H1 (cell line): ENCODE results near the gene FRAT2. TPM values are rescaled to one million over a fixed set of nuclear protein-coding genes. Genes with fewer than 3 reads are reported as not detected.
A peak's percentile ranks its signal among the peaks of the same experiment; 100 is the strongest.

Experiments used
- CTCF ChIA-PET: fragments of 300-600 bp; sonication (Branson Sonifier 250); formaldehyde crosslinking; loops from one replicate; lab custom pipeline; 2021; ENCODE audit not compliant: partially characterized antibody; lab: Charles Lee
- POLR2A ChIA-PET: fragments of 300-600 bp; sonication (Branson Sonifier 250); formaldehyde crosslinking; loops from one replicate; lab custom pipeline; 2021; ENCODE audit warnings: inconsistent platforms; ENCODE audit not compliant: partially characterized antibody; lab: Charles Lee
- DNase-seq, 2 experiments: peaks; one replicate each; pipeline versions ENCODE4 v3.0.0 to v3.0.0-alpha.2; 2010 to 2022; ENCODE audit warnings: low spot score in 2 of 2, low read depth in 1 of 2, mixed read lengths in 1 of 2
- FAIRE-seq: peaks from 2 replicates; lab custom pipeline; 2011; peaks lifted over from hg19 to GRCh38; lab: Jason Lieb, UNC
- H2AFZ ChIP-seq: 2 replicates; pipeline ENCODE4 v1.8.1; 2012; ENCODE audit warnings: low read length, inconsistent platforms
- H2AK5ac ChIP-seq: 2 replicates; pipeline ENCODE4 v1.6.1; 2013; ENCODE audit warnings: low read depth, low read length
- H2BK120ac ChIP-seq: replicated peaks from 2 replicates; pipeline ENCODE3; 2013; ENCODE audit warnings: low read depth, low read length, inconsistent platforms
- H2BK12ac ChIP-seq: 2 replicates; pipeline ENCODE4 v1.6.1; 2013; ENCODE audit warnings: low read depth, low read length
- H2BK15ac ChIP-seq: 2 replicates; pipeline ENCODE4 v1.6.1; 2013; ENCODE audit warnings: low read length
- H2BK20ac ChIP-seq: 2 replicates; pipeline ENCODE4 v1.6.1; 2013; ENCODE audit warnings: low read length
- H2BK5ac ChIP-seq: 2 replicates; pipeline ENCODE4 v1.6.1; 2013; ENCODE audit warnings: low read depth, low read length
- H3K14ac ChIP-seq: 2 replicates; pipeline ENCODE4 v1.6.1; 2013; ENCODE audit warnings: inconsistent platforms; ENCODE audit not compliant: insufficient read length
- H3K18ac ChIP-seq: 2 replicates; pipeline ENCODE4 v1.6.1; 2013; ENCODE audit warnings: low read length; ENCODE audit errors: extremely low read depth
- H3K23ac ChIP-seq: 2 replicates; pipeline ENCODE4 v1.6.1; 2013; ENCODE audit warnings: inconsistent platforms; ENCODE audit not compliant: insufficient read length
- H3K23me2 ChIP-seq: 2 replicates; pipeline ENCODE4 v1.6.1; 2013; ENCODE audit warnings: low read depth, low read length
- H3K27ac ChIP-seq: 2 replicates; pipeline ENCODE4 v1.6.1; 2011; ENCODE audit warnings: low read depth, low read length, inconsistent platforms
- H3K27me3 ChIP-seq, 4 experiments: replicated peaks in 1 of 4; 1 replicate in 1 of 4; 2 replicates in 3 of 4; pipeline versions ENCODE4 v1.6.1 to v1.8.1; 2011 to 2013; ENCODE audit warnings: low read length in 3 of 4, mild to moderate bottlenecking in 3 of 4, inconsistent platforms in 2 of 4, mixed read lengths in 2 of 4, moderate library complexity in 1 of 4; ENCODE audit not compliant: control insufficient read depth in 3 of 4, insufficient read depth in 3 of 4; ENCODE audit errors: extremely low read depth in 1 of 4
- H3K36me3 ChIP-seq, 4 experiments: 2 replicates each; pipeline versions ENCODE4 v1.6.1 to v1.8.1; 2011 to 2013; ENCODE audit warnings: mild to moderate bottlenecking in 4 of 4, low read length in 3 of 4, moderate library complexity in 2 of 4, control low read depth in 1 of 4, inconsistent platforms in 1 of 4; ENCODE audit not compliant: insufficient read depth in 4 of 4, control insufficient read depth in 2 of 4
- H3K4ac ChIP-seq: replicated peaks from 2 replicates; pipeline ENCODE3; 2013; ENCODE audit warnings: low read length, low read depth, mixed read lengths, inconsistent platforms; ENCODE audit not compliant: insufficient read length
- H3K4me1 ChIP-seq, 4 experiments: replicated peaks in 1 of 4; 1 replicate in 1 of 4; 2 replicates in 3 of 4; pipeline versions ENCODE4 v1.6.1 to v1.8.1; 2011 to 2013; ENCODE audit warnings: low read length in 3 of 4, inconsistent platforms in 2 of 4, mixed read lengths in 1 of 4; ENCODE audit not compliant: insufficient read depth in 4 of 4, control insufficient read depth in 3 of 4
- H3K4me2 ChIP-seq, 2 experiments: 2 replicates each; pipeline versions ENCODE4 v1.6.1 to v1.8.1; 2011 to 2013; ENCODE audit warnings: low read depth in 2 of 2, low read length in 2 of 2, control low read depth in 1 of 2, inconsistent platforms in 1 of 2, mild to moderate bottlenecking in 1 of 2; ENCODE audit not compliant: insufficient read depth in 1 of 2
- H3K4me3 ChIP-seq, 4 experiments: fragments of 200-600, 300-600 bp in 1 of 4; sonication (generic), shearing (Covaris generic), sonication (Bioruptor Twin) in 1 of 4; 2 replicates each; pipeline versions ENCODE4 v1.5.1 to v1.8.1; 2011 to 2016; ENCODE audit warnings: low read length in 4 of 4, low read depth in 3 of 4, control low read depth in 2 of 4, inconsistent platforms in 2 of 4, mild to moderate bottlenecking in 2 of 4, mixed read lengths in 1 of 4, moderate library complexity in 1 of 4; ENCODE audit not compliant: insufficient read depth in 2 of 4; ENCODE audit errors: extremely low read depth in 1 of 4
- H3K56ac ChIP-seq: replicated peaks from 2 replicates; pipeline ENCODE3; 2013; ENCODE audit warnings: low read depth, mild to moderate bottlenecking, mixed read lengths, low read length, inconsistent platforms; ENCODE audit not compliant: insufficient read length
- H3K79me1 ChIP-seq: 2 replicates; pipeline ENCODE4 v1.6.1; 2013; ENCODE audit warnings: low read depth, low read length, control low read depth
- H3K79me2 ChIP-seq, 2 experiments: 2 replicates each; pipeline versions ENCODE4 v1.6.1 to v1.8.1; 2012 to 2013; ENCODE audit warnings: low read length in 2 of 2, mild to moderate bottlenecking in 2 of 2, inconsistent platforms in 1 of 2; ENCODE audit not compliant: insufficient read depth in 2 of 2, control insufficient read depth in 1 of 2
- H3K9ac ChIP-seq, 4 experiments: replicated peaks in 1 of 4; 1 replicate in 1 of 4; 2 replicates in 3 of 4; pipeline versions ENCODE4 v1.6.1 to v1.8.1; 2011 to 2013; ENCODE audit warnings: low read depth in 3 of 4, low read length in 3 of 4, control low read depth in 2 of 4, mild to moderate bottlenecking in 2 of 4, moderate library complexity in 2 of 4, inconsistent platforms in 1 of 4; ENCODE audit errors: extremely low read depth in 1 of 4
- H3K9me3 ChIP-seq, 2 experiments: 2 replicates each; pipeline versions ENCODE4 v1.6.1 to v1.8.1; 2012 to 2013; ENCODE audit warnings: mild to moderate bottlenecking in 2 of 2, moderate library complexity in 2 of 2, control low read depth in 1 of 2, inconsistent platforms in 1 of 2, low read depth in 1 of 2, low read length in 1 of 2, mixed read lengths in 1 of 2; ENCODE audit not compliant: insufficient read depth in 2 of 2
- H4K20me1 ChIP-seq, 2 experiments: replicated peaks in 1 of 2; 2 replicates each; pipeline versions ENCODE3 to v1.8.1; 2011 to 2013; ENCODE audit warnings: inconsistent platforms in 2 of 2, low read length in 2 of 2, mild to moderate bottlenecking in 1 of 2; ENCODE audit not compliant: insufficient read depth in 2 of 2, control insufficient read depth in 1 of 2
- H4K5ac ChIP-seq: 2 replicates; pipeline ENCODE4 v1.6.1; 2013; ENCODE audit warnings: low read length, low read depth, mixed read lengths, inconsistent platforms; ENCODE audit not compliant: insufficient read length
- H4K8ac ChIP-seq: 2 replicates; pipeline ENCODE4 v1.8.0; 2013; ENCODE audit warnings: mild to moderate bottlenecking, moderate library complexity, low read length, inconsistent platforms; ENCODE audit not compliant: insufficient read depth; ENCODE audit errors: extremely low read depth
- H4K91ac ChIP-seq: replicated peaks from 2 replicates; pipeline ENCODE3; 2013; ENCODE audit warnings: low read length, mixed read lengths, inconsistent platforms; ENCODE audit not compliant: insufficient read length
- BRCA1 ChIP-seq: IDR thresholded peaks from 2 replicates; pipeline ENCODE4 v1.6.1; 2012; ENCODE audit warnings: low read depth, low read length, improper control_type of control experiment
- KDM4A ChIP-seq: IDR thresholded peaks from one replicate; pipeline ENCODE4 v1.7.1; 2012; ENCODE audit warnings: low read depth, mild to moderate bottlenecking, moderate library complexity, low read length, inconsistent platforms; ENCODE audit not compliant: severe bottlenecking
- RBBP5 ChIP-seq: IDR thresholded peaks from 2 replicates; pipeline ENCODE4 v1.7.1; 2012; ENCODE audit warnings: low read depth, mild to moderate bottlenecking, inconsistent platforms, low read length, moderate library complexity, borderline replicate concordance
- RXRA ChIP-seq: IDR thresholded peaks from 2 replicates; pipeline ENCODE4 v1.6.1; 2011; ENCODE audit warnings: low read depth, mild to moderate bottlenecking, low read length, moderate library complexity; ENCODE audit not compliant: insufficient read depth
- SAP30 ChIP-seq: fragments of 300-600 bp; sonication (generic); IDR thresholded peaks from 2 replicates; pipeline ENCODE4 v1.7.1; 2012; ENCODE audit warnings: low read length, moderate library complexity, mild to moderate bottlenecking, inconsistent platforms; ENCODE audit not compliant: insufficient read depth, insufficient replicate concordance
- WGBS, 2 experiments: shearing (Covaris generic) in 1 of 2; methylation state at CpG; one replicate each; pipeline versions ENCODE4 v1.1.6 to v1.1.7; 2013 to 2015; ENCODE audit warnings: low lambda C conversion rate in 2 of 2, mixed read lengths in 2 of 2, inconsistent platforms in 1 of 2, low coverage in 1 of 2, missing lambda C conversion rate in 1 of 2; ENCODE audit not compliant: insufficient replicate concordance in 2 of 2, insufficient coverage in 1 of 2, insufficient read length in 1 of 2; ENCODE audit errors: extremely low coverage in 1 of 2, missing lambda C conversion rate in 1 of 2; 5-methylcytosine and 5-hydroxymethylcytosine counted together
- polyA plus RNA-seq, 7 experiments: library from polyadenylated mRNA; depleted of rRNA in 3 of 7; stranded (reverse) in 5 of 7; unstranded in 2 of 7; fragments of >200 nt in 5 of 7; fragments of 200-250 nt in 2 of 7; gene quantifications; 1 replicate in 5 of 7; 2 replicates in 1 of 7; 4 replicates in 1 of 7; pipeline versions ENCODE4 v1.2.1 to v1.2.3, GENCODE V29; 2011 to 2013; ENCODE audit warnings: missing spikeins in 2 of 7, mixed read lengths in 2 of 7
- total RNA-seq: library from RNA; stranded (reverse); fragmentation: NEBNext Ultra II Directional; extraction: Animal tissue kit (Norgen Biotek cat#: 25700); gene quantifications from 2 replicates; pipeline ENCODE4 v1.2.1, GENCODE V29; 2021
- TF ChIP-seq, protein P1 (sequence below), 3 experiments: IDR thresholded peaks; 1 replicate in 2 of 3; 2 replicates in 1 of 3; pipeline versions ENCODE4 v1.5.1 to v1.6.1; 2011; ENCODE audit warnings: low read length in 3 of 3, mild to moderate bottlenecking in 3 of 3, inconsistent platforms in 2 of 3, low read depth in 1 of 3, moderate library complexity in 1 of 3; ENCODE audit not compliant: insufficient read depth in 1 of 3; ENCODE audit errors: control extremely low read depth in 1 of 3

Gene FRAT2
- total and polyA plus RNA-seq, 2 of the 8 experiments (the other 6 are each of a cell fraction or from before 2014, with no cell fraction given): 47.4 to 83.0 TPM

DNA sequence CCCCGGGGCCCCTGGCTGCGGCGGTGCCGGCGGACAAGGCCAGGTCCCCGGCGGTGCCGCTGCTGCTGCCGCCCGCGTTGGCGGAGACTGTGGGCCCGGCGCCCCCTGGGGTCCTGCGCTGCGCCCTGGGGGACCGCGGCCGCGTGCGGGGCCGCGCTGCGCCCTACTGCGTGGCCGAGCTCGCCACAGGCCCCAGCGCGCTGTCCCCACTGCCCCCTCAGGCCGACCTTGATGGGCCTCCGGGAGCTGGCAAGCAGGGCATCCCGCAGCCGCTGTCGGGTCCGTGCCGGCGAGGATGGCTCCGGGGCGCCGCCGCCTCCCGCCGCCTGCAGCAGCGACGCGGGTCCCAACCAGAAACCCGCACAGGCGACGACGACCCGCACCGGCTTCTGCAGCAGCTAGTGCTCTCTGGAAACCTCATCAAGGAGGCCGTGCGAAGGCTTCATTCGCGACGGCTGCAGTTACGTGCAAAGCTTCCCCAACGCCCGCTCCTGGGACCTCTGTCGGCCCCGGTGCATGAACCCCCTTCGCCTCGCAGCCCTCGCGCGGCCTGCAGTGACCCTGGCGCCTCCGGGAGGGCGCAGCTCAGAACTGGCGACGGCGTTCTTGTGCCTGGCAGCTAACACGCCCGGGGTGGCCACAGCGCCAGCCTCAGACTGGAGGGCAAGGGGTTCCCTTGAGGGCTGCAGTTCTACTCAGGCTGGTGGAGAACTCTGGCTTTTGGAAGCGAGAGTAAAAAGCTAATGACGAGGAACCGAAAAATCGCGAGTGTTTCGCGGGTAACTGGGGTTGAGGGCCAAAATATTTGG, 14.7 kb downstream of the FRAT2 start:
- Histone ChIP-seq H3K79me1 (no peaks in the 10 kb centered on the region), H3K4me2 (peak overlapping the region; percentile 87 to 97), H3K23ac (no peak overlapping the region), H3K4me3 (peak overlapping the region; percentile 45 to 79 (median 70)), H3K4ac (no peak overlapping the region), H3K56ac (no peak overlapping the region), H3K4me1 (peaks cover 0 to 15% (median 12%) of the 10 kb centered on the region in 4 experiments; a peak in 6 of 7 replicates), H3K9me3 (no peaks in the 10 kb centered on the region), H3K14ac (no peak overlapping the region), H4K8ac (peak overlapping the region; percentile 80; the same call in 1 of the 2 replicates), H2BK120ac (no peak overlapping the region), H2AK5ac (no peak overlapping the region), H3K36me3 (no peaks in the 10 kb centered on the region), H3K79me2 (no peaks in the 10 kb centered on the region), H4K5ac (no peak overlapping the region), H4K20me1 (no peaks in the 10 kb centered on the region), H2BK12ac (peak overlapping the region; percentile 88), H3K18ac (peak overlapping the region; percentile 71), H2BK5ac (peak overlapping the region; percentile 48; the same call in 1 of the 2 replicates), H3K27ac (no peak overlapping the region; the same call in 1 of the 2 replicates), H3K27me3 (peaks cover 6 to 23% (median 20%) of the 10 kb centered on the region in 4 experiments), H4K91ac (no peak overlapping the region), H3K9ac (peak overlapping the region; percentile 51 to 99 (median 91); a peak in 5 of 7 replicates), H2BK20ac (no peak overlapping the region), H2BK15ac (no peak overlapping the region; the same call in 1 of the 2 replicates), H3K23me2 (peaks cover 19% of the 10 kb centered on the region), H2AFZ (no peak overlapping the region; the same call in 1 of the 2 replicates)
- CTCF ChIA-PET: interaction anchor here (0.7 to 2.5 kb wide), 7 partner anchors 13 to 41 kb away, joined by 3 to 28 read pairs (median 3); no protein-coding TSS in a partner anchor
- peak; percentile 36 to 82 for DNase-seq
- no peak for FAIRE-seq
- 1% methylated on average over 56 of the region's 83 CpGs; no CpG with 5 or more reads in 1 of the 2 experiments for WGBS, 2 experiments
- POLR2A ChIA-PET: interaction anchor here (0.7 to 3.4 kb wide), 12 partner anchors 9 to 107 kb away, joined by 3 to 61 read pairs (median 6); partner anchors contain the start of genes ARHGAP19 and FRAT2
- TF ChIP-seq RXRA (no peak), BRCA1 (no peak), RBBP5 (peak; percentile 60; the same call in 1 of the 2 replicates), SAP30 (no peak), KDM4A (peak; percentile 79)
- TF ChIP-seq, protein P1, sequence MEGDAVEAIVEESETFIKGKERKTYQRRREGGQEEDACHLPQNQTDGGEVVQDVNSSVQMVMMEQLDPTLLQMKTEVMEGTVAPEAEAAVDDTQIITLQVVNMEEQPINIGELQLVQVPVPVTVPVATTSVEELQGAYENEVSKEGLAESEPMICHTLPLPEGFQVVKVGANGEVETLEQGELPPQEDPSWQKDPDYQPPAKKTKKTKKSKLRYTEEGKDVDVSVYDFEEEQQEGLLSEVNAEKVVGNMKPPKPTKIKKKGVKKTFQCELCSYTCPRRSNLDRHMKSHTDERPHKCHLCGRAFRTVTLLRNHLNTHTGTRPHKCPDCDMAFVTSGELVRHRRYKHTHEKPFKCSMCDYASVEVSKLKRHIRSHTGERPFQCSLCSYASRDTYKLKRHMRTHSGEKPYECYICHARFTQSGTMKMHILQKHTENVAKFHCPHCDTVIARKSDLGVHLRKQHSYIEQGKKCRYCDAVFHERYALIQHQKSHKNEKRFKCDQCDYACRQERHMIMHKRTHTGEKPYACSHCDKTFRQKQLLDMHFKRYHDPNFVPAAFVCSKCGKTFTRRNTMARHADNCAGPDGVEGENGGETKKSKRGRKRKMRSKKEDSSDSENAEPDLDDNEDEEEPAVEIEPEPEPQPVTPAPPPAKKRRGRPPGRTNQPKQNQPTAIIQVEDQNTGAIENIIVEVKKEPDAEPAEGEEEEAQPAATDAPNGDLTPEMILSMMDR (IDR thresholded peaks at IDR 0.05; ENCODE audit: control extremely low read depth in 1 of 3, insufficient read depth in 1 of 3, low read depth in 1 of 3, low read length in 3 of 3): peak; percentile 14 to 30 (median 17); a peak in 3 of 4 replicates
